Esophagus muscularis mucosa (tissue), 4 donors: ENCODE results near the gene LRRC45. TPM values are rescaled to one million over a fixed set of nuclear protein-coding genes. Genes with fewer than 3 reads are reported as not detected.
A peak's percentile ranks its signal among the peaks of the same experiment; 100 is the strongest.

Experiments
- DNase-seq: peaks from one replicate; pipeline ENCODE4 v3.0.0-alpha.2; 2017; ENCODE audit errors: extremely low spot score
- H3K27ac ChIP-seq, 4 donors: fragments of 200-600 bp; sonication (generic); replicated peaks in 1 of 4; 1 replicate in 3 of 4; 2 replicates in 1 of 4; pipeline ENCODE4 v1.5.1; 2016 to 2019; ENCODE audit warnings: mild to moderate bottlenecking in 1 of 4
- H3K27me3 ChIP-seq, 4 donors: fragments of 200-600 bp; sonication (generic); one replicate each; pipeline versions ENCODE4 v1.5.1 to v1.6.0; 2016 to 2019
- H3K36me3 ChIP-seq, 4 donors: fragments of 200-600 bp; sonication (generic); one replicate each; pipeline ENCODE4 v1.5.1; 2016 to 2019
- H3K4me1 ChIP-seq, 4 donors: fragments of 200-600 bp; sonication (generic); one replicate each; pipeline ENCODE4 v1.5.1; 2016 to 2019
- H3K4me3 ChIP-seq, 4 donors: fragments of 200-600 bp; sonication (generic); 1 replicate in 2 of 4; 2 replicates in 2 of 4; pipeline ENCODE4 v1.5.1; 2016 to 2019; ENCODE audit warnings: mild to moderate bottlenecking in 4 of 4, moderate library complexity in 1 of 4
- H3K9me3 ChIP-seq, 4 donors: fragments of 200-600 bp; sonication (generic); 1 replicate in 3 of 4; 2 replicates in 1 of 4; pipeline ENCODE4 v1.5.1; 2016 to 2019
- CTCF ChIP-seq, 3 experiments: fragments of 200-600 bp in 2 of 3; fragments of 450-650 bp in 1 of 3; sonication (generic) in 2 of 3; IDR thresholded peaks; one replicate each; pipeline ENCODE4 v1.5.1; 2017 to 2019; ENCODE audit warnings: antibody characterized with exemption in 3 of 3, mild to moderate bottlenecking in 2 of 3, moderate library complexity in 1 of 3
- EP300 ChIP-seq: sonication (generic); formaldehyde crosslinking; IDR thresholded peaks from one replicate; pipeline ENCODE4 v1.6.1; 2017; ENCODE audit warnings: antibody characterized with exemption
- POLR2A ChIP-seq: fragments of 450-650 bp; IDR thresholded peaks from one replicate; pipeline ENCODE4 v1.6.1; 2017; ENCODE audit warnings: antibody characterized with exemption, moderate library complexity, mild to moderate bottlenecking, low read depth
- POLR2AphosphoS5 ChIP-seq, 2 donors: sonication (generic); formaldehyde crosslinking; IDR thresholded peaks; one replicate each; pipeline ENCODE4 v1.6.1; 2017; ENCODE audit warnings: antibody characterized with exemption in 2 of 2
- WGBS: methylation state at CpG from one replicate; pipeline ENCODE4 v1.1.5; 2018; 5-methylcytosine and 5-hydroxymethylcytosine counted together
- intact Hi-C: fragments of 100-400 bp; cut with DNase I; formaldehyde crosslinking; loops from one replicate; pipeline ENCODE4 v1.15.1; 2023
- total RNA-seq, 4 donors: library from RNA; depleted of rRNA; stranded (reverse); fragments of >200 nt; gene quantifications; one replicate each; pipeline versions ENCODE4 v1.1.0 to v1.2.1, GENCODE V29; 2016

LRRC45 gene
- total RNA-seq, 4 donors from 2014 or later, result 6.6 to 15.8 (median 11.5) TPM

- no peaks in the 10 kb centered on the region for H3K27me3 ChIP-seq
- TF ChIP-seq CTCF (IDR thresholded peaks at IDR 0.05) (no peak), POLR2AphosphoS5 (IDR thresholded peaks at IDR 0.05) (no peak), EP300 (no peak), POLR2A (no peak)
- H3K9me3 ChIP-seq, result no peaks in the 10 kb centered on the region
- intact Hi-C loops, result no loop called here
- 87% methylated on average over 17 of the region's 25 CpGs for WGBS
- H3K27ac ChIP-seq, result peak overlapping the region; percentile 54 to 62 (median 56)
- no peak for DNase-seq
- H3K4me1 ChIP-seq, result peaks cover 14 to 29% (median 23%) of the 10 kb centered on the region in 4 donors
- peak overlapping the region in 2 of 4 donors; percentile 22 to 27 for H3K4me3 ChIP-seq
- H3K36me3 ChIP-seq, result peaks cover 8 to 54% (median 37%) of the 10 kb centered on the region in 4 donors
Measured at GRCh38 chr17:81990836-81991683, 32.0 kb upstream of the LRRC45 start.

GRCh38 chr17:81991684-81992305, 31.3 kb upstream of the LRRC45 start:
- no peak for TF ChIP-seq CTCF (IDR thresholded peaks at IDR 0.05)
- TF ChIP-seq POLR2A, result no peak
- peak; percentile 5 to 28 for TF ChIP-seq POLR2AphosphoS5 (IDR thresholded peaks at IDR 0.05)
- no peak for TF ChIP-seq EP300
- Histone ChIP-seq H3K9me3 (no peaks in the 10 kb centered on the region), H3K4me3 (peak overlapping the region; percentile 13 to 38 (median 24)), H3K36me3 (peaks cover under 1 to 54% (median 36%) of the 10 kb centered on the region in 4 donors), H3K4me1 (peaks cover 14 to 29% (median 23%) of the 10 kb centered on the region in 4 donors), H3K27ac (peak overlapping the region; percentile 54 to 62 (median 56)), H3K27me3 (no peaks in the 10 kb centered on the region)
- intact Hi-C loops, result no loop called here
- WGBS, result 48% methylated on average over 21 of the region's 31 CpGs
- DNase-seq, result no peak

GRCh38 chr17:81992306-81993102, 30.6 kb upstream of the LRRC45 start:
- WGBS, result 73% methylated on average over 10 of the region's 31 CpGs
- H3K27ac ChIP-seq, result peak overlapping the region; percentile 54 to 62 (median 56)
- H3K9me3 ChIP-seq, result no peaks in the 10 kb centered on the region
- H3K36me3 ChIP-seq, result peaks cover 0 to 51% (median 34%) of the 10 kb centered on the region in 4 donors
- DNase-seq, result no peak
- H3K27me3 ChIP-seq, result no peaks in the 10 kb centered on the region
- intact Hi-C loops, result no loop called here
- H3K4me3 ChIP-seq, result peak overlapping the region; percentile 13 to 38 (median 24)
- TF ChIP-seq POLR2A, result no peak
- no peak for TF ChIP-seq EP300
- TF ChIP-seq CTCF (IDR thresholded peaks at IDR 0.05), result no peak
- no peak for TF ChIP-seq POLR2AphosphoS5 (IDR thresholded peaks at IDR 0.05)
- H3K4me1 ChIP-seq, result peaks cover 14 to 29% (median 23%) of the 10 kb centered on the region in 4 donors

GRCh38 chr17:81993729-81994592, 29.1 kb upstream of the LRRC45 start:
- H3K27ac ChIP-seq, result no peak overlapping the region
- no peak for DNase-seq
- no peak overlapping the region for H3K4me3 ChIP-seq
- no peaks in the 10 kb centered on the region for H3K27me3 ChIP-seq
- intact Hi-C loops, result no loop called here
- H3K4me1 ChIP-seq, result peaks cover 14 to 29% (median 23%) of the 10 kb centered on the region in 4 donors
- no peaks in the 10 kb centered on the region for H3K9me3 ChIP-seq
- TF ChIP-seq POLR2AphosphoS5 (IDR thresholded peaks at IDR 0.05), result no peak
- TF ChIP-seq EP300, result no peak
- TF ChIP-seq POLR2A, result no peak
- TF ChIP-seq CTCF (IDR thresholded peaks at IDR 0.05), result no peak
- H3K36me3 ChIP-seq, result peaks cover 0 to 47% (median 35%) of the 10 kb centered on the region in 4 donors
- 96% methylated on average over 25 of the region's 37 CpGs for WGBS
